Measurements from ENCODE around the gene ZFHX3. TPM values are rescaled to one million over a fixed set of nuclear protein-coding genes. Genes with fewer than 3 reads are reported as not detected.
A peak's percentile ranks its signal among the peaks of the same experiment; 100 is the strongest.

Gene ZFHX3
- total and polyA plus RNA-seq, 2 donors (not counting 3 experiments of a cell fraction or from before 2014, with no cell fraction given), result 3.7 to 18.8 TPM

DNA sequence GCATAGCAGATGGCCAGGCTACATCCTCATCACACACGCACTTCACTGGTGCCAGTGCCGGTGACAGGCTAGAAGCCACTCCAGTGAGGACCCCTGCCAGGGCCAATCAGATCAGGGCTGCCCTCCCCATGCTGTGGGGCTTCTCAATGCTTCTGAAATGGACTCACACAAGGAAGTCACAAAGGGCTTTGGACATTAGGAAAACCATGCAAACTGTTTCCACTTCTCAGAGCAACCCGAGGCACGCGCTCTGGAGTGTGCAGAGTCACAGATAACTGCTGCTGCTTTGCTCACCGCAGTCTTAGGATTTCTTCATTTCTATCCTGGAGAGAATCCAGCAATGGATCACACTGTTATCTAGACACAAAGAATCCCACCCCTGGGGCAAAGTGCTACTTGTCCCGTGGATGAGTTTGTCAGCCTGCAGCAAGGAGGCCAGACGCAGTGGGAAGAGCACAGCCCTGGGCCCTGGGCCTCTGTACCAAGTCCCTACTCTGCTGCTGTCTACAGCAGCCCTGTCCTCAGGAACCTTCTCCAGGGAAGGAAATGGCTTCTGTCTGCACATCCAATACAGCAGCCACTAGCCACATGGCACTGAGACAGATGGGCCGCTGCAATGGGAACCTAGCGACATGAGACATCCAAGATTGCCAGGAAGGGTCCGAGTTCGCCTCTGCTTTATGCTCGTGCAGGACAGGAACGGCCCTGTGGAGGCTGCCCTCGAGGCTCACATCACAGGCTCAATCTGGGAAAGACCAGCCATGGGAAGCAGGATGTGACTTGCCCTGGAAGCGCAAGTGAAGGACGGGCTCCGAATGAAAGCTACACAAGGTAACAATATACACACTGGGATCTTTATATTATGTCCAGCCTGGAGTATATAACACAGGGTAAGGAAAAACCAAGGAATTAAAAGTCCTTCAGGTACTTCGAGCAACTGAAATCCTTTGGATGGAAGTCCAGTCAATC is 169.3 kb downstream of the ZFHX3 start:
- H3K4me1 ChIP-seq (ENCODE audit: control insufficient read depth, extremely low read depth, insufficient read depth, low read length), result peaks cover 31% of the 10 kb centered on the region
- H3K79me2 ChIP-seq (ENCODE audit: control insufficient read depth, insufficient read depth, low read length), result no peaks in the 10 kb centered on the region
- no TSS peak for BruUV-seq (replicated peaks)
- TF ChIP-seq EZH2 (IDR thresholded peaks at IDR 0.05; ENCODE audit: borderline replicate concordance, low read depth, low read length, severe bottlenecking), result no peak
- TF ChIP-seq JUN (IDR thresholded peaks at IDR 0.05; ENCODE audit: borderline replicate concordance, insufficient read depth, insufficient read length, low read depth), result no peak
- no peak for TF ChIP-seq POLR2AphosphoS5 (IDR thresholded peaks at IDR 0.05; ENCODE audit: insufficient read depth, low read depth, low read length)
- TF ChIP-seq MYC (IDR thresholded peaks at IDR 0.05; ENCODE audit: low read depth, low read length), result no peak
- FAIRE-seq, result peak; percentile 58
- H4K20me1 ChIP-seq (replicated peaks; ENCODE audit: control insufficient read depth, extremely low read depth, insufficient read depth, low read length), result no peaks in the 10 kb centered on the region
- H3K9me1 ChIP-seq (replicated peaks; ENCODE audit: control insufficient read depth, extremely low read depth, insufficient read depth, low read length), result no peaks in the 10 kb centered on the region
- peak overlapping the region; percentile 92 for H3K27ac ChIP-seq (ENCODE audit: insufficient read depth, low read depth, low read length)
- DNase-seq (ENCODE audit: low read depth, low spot score), result no peak
- no peaks in the 10 kb centered on the region for H3K36me3 ChIP-seq (ENCODE audit: control insufficient read depth in 2 of 2, extremely low read depth in 1 of 2, insufficient read depth in 2 of 2, low read length in 2 of 2)
- POLR2A ChIA-PET, result no interaction called here
- H3K9me3 ChIP-seq (replicated peaks; ENCODE audit: control insufficient read depth, insufficient read depth, low read length), result no peaks in the 10 kb centered on the region
- no peak overlapping the region for H3K4me2 ChIP-seq (ENCODE audit: insufficient read depth, low read length)
- intact Hi-C loops (cut with micrococcal nuclease) (loop anchor here (5.0 kb wide), 1 partner anchor 64 kb away; no protein-coding TSS in a partner anchor), dilution Hi-C loops (cut with MboI; ENCODE audit: extremely low pct_ligation_motif_present, low sequenced_read_pairs) (no loop called here)
- no peak overlapping the region for H2AFZ ChIP-seq (ENCODE audit: low read depth, low read length)
- H3K9ac ChIP-seq (replicated peaks; ENCODE audit: extremely low read depth, insufficient read depth, low read length), result peak overlapping the region; percentile 13
- no peak overlapping the region for H3K4me3 ChIP-seq (replicated peaks in 1 of 3; ENCODE audit: insufficient read depth in 1 of 3, low read depth in 1 of 3, low read length in 3 of 3)
- CTCF ChIA-PET, result interaction anchor here (1.3 kb wide), 1 partner anchor 21 kb away, joined by 4 read pairs; no protein-coding TSS in a partner anchor
- H3K27me3 ChIP-seq (ENCODE audit: control insufficient read depth in 2 of 2, insufficient read depth in 2 of 2, low read length in 2 of 2), result no peaks in the 10 kb centered on the region

DNA sequence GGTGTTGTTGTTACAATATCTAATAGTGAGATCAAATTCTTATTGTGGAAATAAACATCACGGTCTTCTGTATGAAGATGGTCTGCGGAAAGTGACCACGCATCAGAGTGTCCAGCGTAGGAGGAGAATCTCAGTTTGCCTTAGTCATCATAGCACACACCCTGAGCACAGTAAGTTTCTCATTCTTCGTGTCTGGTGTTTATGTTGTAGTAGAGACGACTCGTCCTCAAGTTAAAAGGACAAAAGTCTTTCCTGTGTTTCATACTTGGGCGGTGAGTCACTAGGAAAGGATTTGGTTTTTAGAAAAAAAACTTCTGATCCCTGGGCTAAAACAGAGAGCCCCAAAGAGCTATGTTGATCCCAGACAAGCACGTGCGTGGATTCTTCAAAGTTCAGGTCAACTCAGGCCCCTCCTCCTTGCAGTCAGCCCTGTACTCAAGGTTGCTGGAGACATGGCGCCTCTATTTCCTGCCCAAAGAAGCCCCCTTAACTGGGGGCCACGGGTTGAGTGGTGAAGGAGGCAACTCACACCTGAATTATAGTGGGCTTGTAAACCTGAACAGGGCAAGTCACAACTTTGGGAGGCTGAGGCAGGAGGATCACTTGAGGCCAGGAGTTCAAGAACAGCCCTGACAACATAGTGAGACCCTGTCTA is 170.4 kb downstream of the ZFHX3 start:
- DNase-seq (ENCODE audit: low read depth, low spot score), result peak; percentile 80
- intact Hi-C loops (cut with micrococcal nuclease), result loop anchor here (1.0 to 5.0 kb wide), 4 partner anchors 28 to 587 kb away; no protein-coding TSS in a partner anchor

More for the DNA sequence above, 170.4 kb downstream of the ZFHX3 start:
- Histone ChIP-seq H3K9ac (replicated peaks; ENCODE audit: extremely low read depth, insufficient read depth, low read length) (peak overlapping the region; percentile 22), H2AFZ (ENCODE audit: low read depth, low read length) (no peak overlapping the region), H3K27me3 (ENCODE audit: control insufficient read depth in 2 of 2, insufficient read depth in 2 of 2, low read length in 2 of 2) (no peaks in the 10 kb centered on the region), H4K20me1 (replicated peaks; ENCODE audit: control insufficient read depth, extremely low read depth, insufficient read depth, low read length) (no peaks in the 10 kb centered on the region), H3K9me3 (replicated peaks; ENCODE audit: control insufficient read depth, insufficient read depth, low read length) (no peaks in the 10 kb centered on the region), H3K36me3 (ENCODE audit: control insufficient read depth in 2 of 2, extremely low read depth in 1 of 2, insufficient read depth in 2 of 2, low read length in 2 of 2) (no peaks in the 10 kb centered on the region), H3K9me1 (replicated peaks; ENCODE audit: control insufficient read depth, extremely low read depth, insufficient read depth, low read length) (no peaks in the 10 kb centered on the region), H3K4me1 (ENCODE audit: control insufficient read depth, extremely low read depth, insufficient read depth, low read length) (peaks cover 31% of the 10 kb centered on the region), H3K27ac (ENCODE audit: insufficient read depth, low read depth, low read length) (peak overlapping the region; percentile 92), H3K4me2 (ENCODE audit: insufficient read depth, low read length) (peak overlapping the region; percentile 69), H3K79me2 (ENCODE audit: control insufficient read depth, insufficient read depth, low read length) (no peaks in the 10 kb centered on the region), H3K4me3 (replicated peaks in 1 of 3; ENCODE audit: insufficient read depth in 1 of 3, low read depth in 1 of 3, low read length in 3 of 3) (no peak overlapping the region)
- peak; percentile 98 for FAIRE-seq
- no peak for TF ChIP-seq POLR2A (IDR thresholded peaks at IDR 0.05; ENCODE audit: low read depth, low read length)
- TF ChIP-seq JUN (IDR thresholded peaks at IDR 0.05; ENCODE audit: borderline replicate concordance, insufficient read depth, insufficient read length, low read depth), result peak; percentile 94
- TF ChIP-seq FOS (IDR thresholded peaks at IDR 0.05; ENCODE audit: borderline replicate concordance, insufficient read depth, low read length), result peak; percentile 93
- TF ChIP-seq, protein P1, sequence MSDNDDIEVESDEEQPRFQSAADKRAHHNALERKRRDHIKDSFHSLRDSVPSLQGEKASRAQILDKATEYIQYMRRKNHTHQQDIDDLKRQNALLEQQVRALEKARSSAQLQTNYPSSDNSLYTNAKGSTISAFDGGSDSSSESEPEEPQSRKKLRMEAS (IDR thresholded peaks at IDR 0.05; ENCODE audit: insufficient read depth, insufficient read length), result peak; percentile 82
- no peak for TF ChIP-seq EZH2 (IDR thresholded peaks at IDR 0.05; ENCODE audit: borderline replicate concordance, low read depth, low read length, severe bottlenecking)
- TF ChIP-seq, protein P2, sequence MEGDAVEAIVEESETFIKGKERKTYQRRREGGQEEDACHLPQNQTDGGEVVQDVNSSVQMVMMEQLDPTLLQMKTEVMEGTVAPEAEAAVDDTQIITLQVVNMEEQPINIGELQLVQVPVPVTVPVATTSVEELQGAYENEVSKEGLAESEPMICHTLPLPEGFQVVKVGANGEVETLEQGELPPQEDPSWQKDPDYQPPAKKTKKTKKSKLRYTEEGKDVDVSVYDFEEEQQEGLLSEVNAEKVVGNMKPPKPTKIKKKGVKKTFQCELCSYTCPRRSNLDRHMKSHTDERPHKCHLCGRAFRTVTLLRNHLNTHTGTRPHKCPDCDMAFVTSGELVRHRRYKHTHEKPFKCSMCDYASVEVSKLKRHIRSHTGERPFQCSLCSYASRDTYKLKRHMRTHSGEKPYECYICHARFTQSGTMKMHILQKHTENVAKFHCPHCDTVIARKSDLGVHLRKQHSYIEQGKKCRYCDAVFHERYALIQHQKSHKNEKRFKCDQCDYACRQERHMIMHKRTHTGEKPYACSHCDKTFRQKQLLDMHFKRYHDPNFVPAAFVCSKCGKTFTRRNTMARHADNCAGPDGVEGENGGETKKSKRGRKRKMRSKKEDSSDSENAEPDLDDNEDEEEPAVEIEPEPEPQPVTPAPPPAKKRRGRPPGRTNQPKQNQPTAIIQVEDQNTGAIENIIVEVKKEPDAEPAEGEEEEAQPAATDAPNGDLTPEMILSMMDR (IDR thresholded peaks at IDR 0.05; ENCODE audit: extremely low read depth in 1 of 2, insufficient read depth in 1 of 2, low read depth in 1 of 2, low read length in 2 of 2), result no peak
- TF ChIP-seq POLR2AphosphoS5 (IDR thresholded peaks at IDR 0.05; ENCODE audit: insufficient read depth, low read depth, low read length), result peak; percentile 76
- no peak for TF ChIP-seq GATA2 (IDR thresholded peaks at IDR 0.05; ENCODE audit: insufficient read depth, insufficient read length, low read depth, low read length)
- peak; percentile 46 for TF ChIP-seq MYC (IDR thresholded peaks at IDR 0.05; ENCODE audit: low read depth, low read length)
- no TSS peak for BruUV-seq (replicated peaks)
- POLR2A ChIA-PET, result no interaction called here
- dilution Hi-C loops (cut with MboI; ENCODE audit: extremely low pct_ligation_motif_present, low sequenced_read_pairs), result no loop called here
- CTCF ChIA-PET, result interaction anchor here (0.6 to 2.7 kb wide), 7 partner anchors 30 to 299 kb away, joined by 3 to 20 read pairs (median 3); no protein-coding TSS in a partner anchor

Data from endothelial cell of umbilical vein (primary cell).